A673 (cell line): ENCODE measurements around the gene CYP2D6.

Source experiments
- CTCF ChIP-seq: fragments of 300-800, 200-600 bp; sonication (generic); conservative IDR thresholded peaks from 2 replicates; pipeline ENCODE4 v1.5.1; 2017; ENCODE audit warnings: low read depth, mild to moderate bottlenecking, antibody characterized with exemption, low read length, moderate library complexity, mixed read lengths
- EZH2 ChIP-seq: fragments of 200-600 bp; sonication (generic); IDR thresholded peaks from 2 replicates; pipeline ENCODE4 v1.6.1; 2017; ENCODE audit warnings: borderline replicate concordance, low read depth, mild to moderate bottlenecking, mixed read lengths, antibody characterized with exemption, low read length; ENCODE audit not compliant: poor library complexity, severe bottlenecking

- TF ChIP-seq CTCF (no peak), EZH2 (no peak)
Measured at GRCh38 chr22:42177891-42178336, 47.3 kb upstream of the CYP2D6 start.
